G401 (cell line): ENCODE data around the gene FKBP14. TPM values are rescaled to one million over a fixed set of nuclear protein-coding genes. Genes with fewer than 3 reads are reported as not detected.
"Not testable (repeated sequence)": the region's sequence is repeated elsewhere in the genome, so short reads cannot be mapped to it uniquely, and the experiment has no call there.

Source experiments
- DNase-seq: peaks from one replicate; pipeline ENCODE4 v3.0.0-alpha.2; 2015; ENCODE audit warnings: low spot score
- in situ Hi-C: cut with HindIII; loops from 2 replicates; pipeline ENCODE4 v1.10.0; 2016; ENCODE audit warnings: low sequenced_read_pairs, mixed read lengths
- total RNA-seq: library from RNA; depleted of rRNA; stranded (reverse); fragments of >200 nt; shearing (Covaris generic); gene quantifications from 2 replicates; pipeline ENCODE4 v1.2.3, GENCODE V29; 2014; rRNA removed

The FKBP14 gene
- total RNA-seq, 1 experiment from 2014 or later, result 13.1 TPM

DNA sequence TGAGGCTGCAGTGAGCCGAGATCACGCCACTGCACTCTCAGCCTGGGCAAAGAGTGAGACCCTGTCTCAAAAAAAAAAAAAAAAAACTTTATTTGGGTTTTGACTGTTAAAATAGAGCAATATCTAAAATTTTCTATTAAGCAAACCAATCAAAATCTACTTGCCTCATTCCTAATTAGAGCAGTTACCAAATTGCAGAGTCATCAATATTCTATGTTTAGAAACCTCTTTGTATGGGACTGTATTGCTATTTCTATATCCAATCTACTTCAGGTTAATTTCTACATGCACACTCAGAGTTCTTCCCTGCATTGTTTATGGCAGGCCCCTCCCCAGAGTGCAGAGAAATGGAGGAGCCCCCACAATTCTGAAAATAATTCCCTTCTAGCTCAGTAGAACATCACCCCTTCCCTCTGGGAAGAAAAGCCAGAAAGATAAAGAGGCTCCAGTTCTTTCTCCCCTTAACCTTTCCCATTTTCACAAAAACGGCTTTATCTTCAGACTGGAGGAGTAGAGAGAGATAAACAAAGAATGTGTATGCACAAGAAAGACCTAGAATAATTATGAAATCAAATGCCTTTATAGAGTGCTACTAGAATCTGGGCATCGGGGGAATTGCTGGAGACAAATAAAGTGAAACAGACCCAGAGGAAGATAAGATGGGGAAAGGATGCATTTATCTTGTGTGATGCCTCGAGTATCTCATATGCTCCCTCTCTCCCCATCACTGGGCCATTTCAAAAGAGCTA, 54.8 kb downstream of the FKBP14 start:
- in situ Hi-C loops, result no loop called here
- DNase-seq, result no peak

DNA sequence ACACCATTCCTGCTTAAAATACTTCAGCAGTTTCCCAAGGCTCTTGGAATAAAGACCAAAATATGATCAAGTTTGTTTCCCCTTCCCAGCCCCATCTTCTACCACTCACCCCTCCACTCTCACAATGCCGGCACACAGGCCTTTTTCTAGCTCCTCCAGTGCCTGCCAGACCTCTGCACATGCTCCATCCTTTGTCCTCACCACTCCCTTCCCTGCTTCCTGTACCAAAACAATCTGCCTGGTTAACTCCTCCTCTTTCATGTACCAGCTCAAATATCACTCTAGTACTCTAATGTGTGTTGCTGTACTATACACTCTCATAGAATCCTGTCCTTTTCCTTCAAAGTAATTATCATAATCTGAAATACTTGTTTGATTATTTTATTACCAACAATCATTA, 56.3 kb downstream of the FKBP14 start:
- in situ Hi-C loops, result no loop called here
- peak; percentile 66 for DNase-seq

GRCh38 chr7:29969738-29970137, 56.8 kb downstream of the FKBP14 start:
- in situ Hi-C loops, result no loop called here
- no peak for DNase-seq

GRCh38 chr7:29968683-29969395, 57.7 kb downstream of the FKBP14 start:
- in situ Hi-C loops, result no loop called here

DNA sequence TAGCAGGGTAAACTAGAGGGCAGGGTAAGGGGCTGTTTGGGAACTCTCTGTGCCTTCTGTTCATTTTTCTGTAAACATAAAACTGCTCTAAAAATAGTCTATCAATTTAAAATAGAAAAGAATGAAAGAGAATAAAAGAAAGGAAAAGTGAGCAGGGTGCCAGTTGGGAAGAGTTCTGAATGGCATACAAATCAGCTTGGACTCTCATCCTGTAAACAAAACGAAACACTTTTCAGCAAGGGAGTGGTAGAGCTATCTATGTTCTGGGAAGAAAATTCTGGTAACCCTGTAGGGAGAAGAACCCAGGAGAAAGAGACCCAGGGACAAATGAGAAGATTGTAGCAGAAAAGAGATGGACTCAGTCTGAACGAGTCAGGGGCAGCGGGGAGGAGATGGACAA, 61.5 kb downstream of the FKBP14 start:
- DNase-seq, result no peak
- in situ Hi-C loops, result no loop called here

More at GRCh38 chr7:29968683-29969395, 57.7 kb downstream of the FKBP14 start:
- peak; percentile 90 for DNase-seq

DNA sequence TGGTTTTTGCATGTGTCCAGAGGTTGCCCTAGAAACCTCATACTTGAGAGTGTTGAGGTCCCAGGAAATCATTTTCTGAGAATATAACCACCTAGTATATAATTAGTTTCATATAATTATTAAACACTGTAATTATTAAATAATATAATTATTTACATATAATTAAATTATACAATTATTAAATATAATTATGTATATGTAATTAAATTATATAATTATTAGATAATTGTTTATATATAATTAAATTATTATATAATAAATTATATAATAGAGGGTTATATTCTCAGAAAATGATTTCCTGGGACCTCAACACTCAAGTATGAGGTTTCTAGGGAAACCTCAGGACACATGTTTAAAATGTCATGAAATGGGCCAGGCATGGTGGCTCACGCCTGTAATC, 64.5 kb downstream of the FKBP14 start:
- in situ Hi-C loops, result no loop called here
- no peak for DNase-seq

GRCh38 chr7:29961611-29962010, 64.9 kb downstream of the FKBP14 start:
- in situ Hi-C loops, DNase-seq: not testable (repeated sequence)

Other genes starting within 250 kb of the FKBP14 start
- not detected in 2 replicates for gene WIPF3, start 220.2 kb downstream of the FKBP14 start, total RNA-seq
- gene SCRN1, start 36.9 kb downstream of the FKBP14 start, total RNA-seq, result 77.4 and 101 TPM in 2 replicates
- 13.7 and 21.5 TPM in 2 replicates for gene PLEKHA8, start 1.7 kb upstream of the FKBP14 start, total RNA-seq
- 8.5 and 9.1 TPM in 2 replicates for gene MTURN, start 108.3 kb upstream of the FKBP14 start, total RNA-seq